ENCODE results near the gene AUNIP.

GRCh38 chr1:25897754-25898153 lies 38.5 kb upstream of the AUNIP start:
- TF ChIP-seq CTCF (IDR thresholded peaks at IDR 0.05) = no peak
- no peak for TF ChIP-seq MAX (CRISPR knock-in tag; IDR thresholded peaks at IDR 0.05)
- no peak for TF ChIP-seq ZNF121 (CRISPR knock-in tag; IDR thresholded peaks at IDR 0.05)
- TF ChIP-seq ATF3 (CRISPR knock-in tag; conservative IDR thresholded peaks at IDR 0.05) = no peak
- TF ChIP-seq FOXP1 (CRISPR knock-in tag; IDR thresholded peaks at IDR 0.05; ENCODE audit: borderline replicate concordance) = no peak
- TF ChIP-seq ELF4 (CRISPR knock-in tag; IDR thresholded peaks at IDR 0.05; ENCODE audit: low read depth) = no peak
- TF ChIP-seq ATF1 (CRISPR knock-in tag; IDR thresholded peaks at IDR 0.05) = no peak
- no peak for TF ChIP-seq JUN (CRISPR knock-in tag; IDR thresholded peaks at IDR 0.05)
- TF ChIP-seq ERG (CRISPR knock-in tag; IDR thresholded peaks at IDR 0.05) = no peak
- TF ChIP-seq TP53 (CRISPR knock-in tag; IDR thresholded peaks at IDR 0.05) = no peak
- no peak for TF ChIP-seq ZNF671 (CRISPR knock-in tag; IDR thresholded peaks at IDR 0.05)
- no peak for TF ChIP-seq HMGXB4 (CRISPR knock-in tag; IDR thresholded peaks at IDR 0.05)
- TF ChIP-seq E2F5 (CRISPR knock-in tag; IDR thresholded peaks at IDR 0.05) = no peak

Measured in WTC11 (cell line).